OCI-LY7 (cell line): ENCODE measurements around the gene NCLN. TPM values are rescaled to one million over a fixed set of nuclear protein-coding genes. Genes with fewer than 3 reads are reported as not detected.

Experiments used
- BruUV-seq: library from RNA; stranded (reverse); fragments of 400-500 nt; replicated peaks from 2 replicates; lab custom pipeline; 2021; lab: Mats Ljungman, UMichigan
- CTCF ChIA-PET: fragments of 300-600 bp; sonication (Branson Sonifier 250); formaldehyde crosslinking; loops from one replicate; lab custom pipeline; 2022; ENCODE audit warnings: antibody characterized with exemption; ENCODE audit not compliant: unreplicated experiment; lab: Charles Lee
- POLR2A ChIA-PET: fragments of 300-600 bp; sonication (Branson Sonifier 250); formaldehyde crosslinking; loops from one replicate; lab custom pipeline; 2022; ENCODE audit warnings: antibody characterized with exemption; lab: Charles Lee
- DNase-seq: peaks from one replicate; pipeline ENCODE4 v3.0.0-alpha.2; 2015; ENCODE audit warnings: low spot score
- H2AFZ ChIP-seq: fragments of 200-600 bp; sonication (generic), shearing (Covaris generic); 2 replicates; pipeline ENCODE4 v1.6.1; 2014; ENCODE audit warnings: mild to moderate bottlenecking, antibody characterized with exemption, low read length, moderate library complexity
- H3K27ac ChIP-seq: fragments of 200-600 bp; sonication (generic); 2 replicates; pipeline ENCODE4 v1.5.1; 2014; ENCODE audit warnings: mixed run types, low read depth, mild to moderate bottlenecking, moderate library complexity, low read length, inconsistent platforms; ENCODE audit not compliant: poor library complexity, severe bottlenecking
- H3K36me3 ChIP-seq: fragments of 200-600 bp; sonication (generic); 2 replicates; pipeline ENCODE4 v1.6.1; 2014; ENCODE audit warnings: mild to moderate bottlenecking, antibody characterized with exemption, low read length, moderate library complexity, mixed read lengths; ENCODE audit not compliant: insufficient read depth
- H3K4me1 ChIP-seq: fragments of 200-600 bp; sonication (generic); 2 replicates; pipeline ENCODE4 v1.5.1; 2014; ENCODE audit warnings: mild to moderate bottlenecking, low read length; ENCODE audit not compliant: insufficient read depth, poor library complexity, severe bottlenecking
- H3K4me2 ChIP-seq: fragments of 200-600 bp; sonication (generic); 2 replicates; pipeline ENCODE4 v1.6.1; 2014; ENCODE audit warnings: mild to moderate bottlenecking, low read length
- H3K4me3 ChIP-seq: fragments of 200-600 bp; sonication (generic); 2 replicates; pipeline ENCODE4 v1.5.1; 2014; ENCODE audit warnings: mild to moderate bottlenecking, low read depth, low read length; ENCODE audit not compliant: poor library complexity, severe bottlenecking
- H3K79me2 ChIP-seq: fragments of 200-600 bp; sonication (generic); 2 replicates; pipeline ENCODE4 v1.6.1; 2016; ENCODE audit warnings: low read depth, mild to moderate bottlenecking, low read length, moderate library complexity, mixed read lengths; ENCODE audit not compliant: insufficient read depth
- H3K9me2 ChIP-seq: fragments of 200-600 bp; sonication (generic); 2 replicates; pipeline ENCODE4 v1.6.1; 2016; ENCODE audit warnings: mild to moderate bottlenecking, low read length, mixed read lengths; ENCODE audit not compliant: insufficient read depth
- H3K9me3 ChIP-seq: fragments of 200-600 bp; sonication (generic); 2 replicates; pipeline ENCODE4 v1.6.1; 2014; ENCODE audit warnings: mild to moderate bottlenecking, mixed run types, low read length, mixed read lengths
- H4K20me1 ChIP-seq: fragments of 200-600 bp; sonication (generic); 2 replicates; pipeline ENCODE4 v1.6.1; 2014; ENCODE audit warnings: mild to moderate bottlenecking, antibody characterized with exemption, low read length, moderate library complexity, mixed read lengths; ENCODE audit not compliant: insufficient read depth
- EZH2phosphoT487 ChIP-seq: fragments of 200-600 bp; sonication (generic); IDR thresholded peaks from 2 replicates; pipeline ENCODE4 v1.6.1; 2018; ENCODE audit warnings: low read depth, borderline replicate concordance, mild to moderate bottlenecking, mixed run types, antibody characterized with exemption, low read length, moderate library complexity, mixed read lengths
- intact Hi-C: fragments of 100-400 bp; cut with micrococcal nuclease; formaldehyde crosslinking; loops from one replicate; pipeline ENCODE4 v1.10.0; 2022; ENCODE audit not compliant: unreplicated experiment
- total RNA-seq, 2 experiments: library from RNA; depleted of rRNA in 1 of 2; stranded (reverse); fragments of >200 nt in 1 of 2; shearing (Covaris generic) in 1 of 2; gene quantifications; 2 replicates each; pipeline ENCODE4 v1.2.3, GENCODE V29; 2014 to 2022
- TF ChIP-seq, protein P1 (sequence below): fragments of 200-600 bp; sonication (generic); conservative IDR thresholded peaks from 2 replicates; pipeline ENCODE4 v1.5.1; 2014; ENCODE audit warnings: mild to moderate bottlenecking, antibody characterized with exemption, low read length, moderate library complexity, mixed read lengths

Gene NCLN
- total RNA-seq, 2 experiments from 2014 or later = 49.2 to 61.9 TPM

- Histone ChIP-seq H2AFZ (no peak overlapping the region), H3K9me2 (no peaks in the 10 kb centered on the region), H3K4me2 (no peak overlapping the region), H3K9me3 (no peaks in the 10 kb centered on the region), H4K20me1 (no peaks in the 10 kb centered on the region), H3K36me3 (no peaks in the 10 kb centered on the region), H3K4me1 (peaks cover 12% of the 10 kb centered on the region), H3K4me3 (no peak overlapping the region), H3K79me2 (no peaks in the 10 kb centered on the region), H3K27ac (no peak overlapping the region)
- DNase-seq = no peak
- TF ChIP-seq EZH2phosphoT487 = no peak
- TF ChIP-seq, protein P1, sequence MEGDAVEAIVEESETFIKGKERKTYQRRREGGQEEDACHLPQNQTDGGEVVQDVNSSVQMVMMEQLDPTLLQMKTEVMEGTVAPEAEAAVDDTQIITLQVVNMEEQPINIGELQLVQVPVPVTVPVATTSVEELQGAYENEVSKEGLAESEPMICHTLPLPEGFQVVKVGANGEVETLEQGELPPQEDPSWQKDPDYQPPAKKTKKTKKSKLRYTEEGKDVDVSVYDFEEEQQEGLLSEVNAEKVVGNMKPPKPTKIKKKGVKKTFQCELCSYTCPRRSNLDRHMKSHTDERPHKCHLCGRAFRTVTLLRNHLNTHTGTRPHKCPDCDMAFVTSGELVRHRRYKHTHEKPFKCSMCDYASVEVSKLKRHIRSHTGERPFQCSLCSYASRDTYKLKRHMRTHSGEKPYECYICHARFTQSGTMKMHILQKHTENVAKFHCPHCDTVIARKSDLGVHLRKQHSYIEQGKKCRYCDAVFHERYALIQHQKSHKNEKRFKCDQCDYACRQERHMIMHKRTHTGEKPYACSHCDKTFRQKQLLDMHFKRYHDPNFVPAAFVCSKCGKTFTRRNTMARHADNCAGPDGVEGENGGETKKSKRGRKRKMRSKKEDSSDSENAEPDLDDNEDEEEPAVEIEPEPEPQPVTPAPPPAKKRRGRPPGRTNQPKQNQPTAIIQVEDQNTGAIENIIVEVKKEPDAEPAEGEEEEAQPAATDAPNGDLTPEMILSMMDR = no peak
- BruUV-seq = no TSS peak
- intact Hi-C loops = no loop called here
- ChIA-PET POLR2A (no interaction called here), CTCF (no interaction called here)
Measured at GRCh38 chr19:3149089-3149488, 36.6 kb upstream of the NCLN start.

DNA sequence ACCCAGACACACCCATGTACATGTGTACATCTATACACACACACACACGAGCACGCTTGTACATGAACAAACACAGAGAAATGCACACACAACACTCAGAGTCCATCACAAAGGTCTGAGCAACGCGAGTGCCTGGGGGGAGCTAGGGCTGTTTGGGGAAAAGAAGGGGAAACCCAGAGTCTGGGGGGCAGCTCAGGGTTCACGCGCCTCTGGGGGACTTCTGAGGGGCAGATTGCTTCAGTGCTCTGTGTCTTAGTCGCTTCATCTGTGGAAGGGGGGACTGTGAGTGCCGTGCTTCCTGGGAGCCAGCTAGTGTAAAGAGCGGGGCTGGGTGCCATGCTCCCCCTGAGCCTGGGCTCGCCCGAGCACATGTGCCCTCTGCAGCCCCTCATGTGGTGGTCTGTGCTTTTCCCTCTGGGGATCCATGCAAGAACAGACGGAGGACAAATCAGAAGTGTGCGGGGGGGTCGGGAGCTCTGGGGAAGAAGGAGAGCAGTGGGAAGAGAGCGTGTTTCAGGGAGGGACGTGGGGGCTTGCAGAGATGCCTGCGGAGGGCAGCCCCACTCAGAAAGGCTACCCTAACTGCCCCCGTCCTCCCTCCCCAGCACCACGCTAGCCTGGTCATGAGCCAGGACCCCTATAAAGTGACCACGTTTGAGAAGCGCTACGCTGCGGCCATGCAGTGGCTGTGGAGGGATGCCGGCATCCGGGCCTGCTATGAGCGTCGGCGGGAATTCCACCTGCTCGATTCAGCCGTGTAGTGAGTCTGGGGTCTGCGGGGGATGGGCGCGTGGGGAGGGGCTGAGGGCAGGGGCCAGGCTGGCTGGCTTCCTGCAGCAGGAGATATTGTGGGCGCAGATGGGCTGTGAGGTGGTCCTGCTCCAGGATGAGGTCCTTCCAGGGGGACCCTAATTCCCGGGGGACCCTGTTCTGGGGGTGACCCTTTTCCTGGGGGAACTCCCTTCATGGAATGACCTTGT is 35.9 kb upstream of the NCLN start:
- CTCF ChIA-PET = no interaction called here
- Histone ChIP-seq H3K36me3 (no peaks in the 10 kb centered on the region), H3K27ac (no peak overlapping the region), H3K9me3 (no peaks in the 10 kb centered on the region), H4K20me1 (no peaks in the 10 kb centered on the region), H3K4me1 (peaks cover 18% of the 10 kb centered on the region), H3K4me3 (no peak overlapping the region), H3K9me2 (no peaks in the 10 kb centered on the region), H2AFZ (no peak overlapping the region), H3K4me2 (no peak overlapping the region), H3K79me2 (no peaks in the 10 kb centered on the region)
- no peak for DNase-seq
- intact Hi-C loops = no loop called here
- TF ChIP-seq EZH2phosphoT487 = no peak
- TF ChIP-seq, protein P1 = no peak
- POLR2A ChIA-PET = no interaction called here
- no TSS peak for BruUV-seq
